ENCODE measurements around the gene SCN5A. TPM values are rescaled to one million over a fixed set of nuclear protein-coding genes. Genes with fewer than 3 reads are reported as not detected.

Gene SCN5A
- polyA plus RNA-seq, 1 donor (not counting 4 experiments of a cell fraction or from before 2014, with no cell fraction given), result 0.26 TPM

DNA sequence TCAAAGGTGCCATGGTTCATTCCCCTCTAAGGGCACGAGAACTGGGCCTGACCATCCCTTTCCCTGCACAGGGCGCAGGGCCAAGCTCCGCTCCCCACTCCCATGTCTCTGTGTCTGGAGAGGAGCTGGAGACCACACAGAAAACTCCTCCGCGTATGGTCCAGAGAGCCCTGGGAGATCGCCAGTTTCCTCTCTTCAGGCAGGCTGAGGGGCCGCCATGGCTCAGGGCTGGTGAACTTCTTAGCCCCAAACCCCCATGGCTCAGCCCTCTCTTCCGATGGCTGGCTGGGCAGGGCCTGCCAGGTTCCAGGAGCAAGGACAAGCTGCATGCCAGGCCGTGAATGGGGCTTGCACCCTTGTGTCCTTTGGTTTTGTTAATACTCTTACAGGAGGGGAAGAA lies 100.4 kb downstream of the SCN5A start:
- no peak for DNase-seq (ENCODE audit: low read depth, low spot score)
- FAIRE-seq, result no peak
- Histone ChIP-seq H3K4me1 (ENCODE audit: control insufficient read depth, extremely low read depth, insufficient read depth, low read length) (no peaks in the 10 kb centered on the region), H3K9me1 (ENCODE audit: control insufficient read depth, extremely low read depth, insufficient read depth, low read length) (no peaks in the 10 kb centered on the region), H3K9ac (ENCODE audit: control insufficient read depth, extremely low read depth, insufficient read depth, low read length) (no peak overlapping the region), H3K9me3 (ENCODE audit: control insufficient read depth, low read depth, low read length) (no peaks in the 10 kb centered on the region), H3K27ac (ENCODE audit: control insufficient read depth, insufficient read depth, low read length) (no peak overlapping the region), H3K4me2 (ENCODE audit: control insufficient read depth, extremely low read depth, insufficient read depth, low read depth, low read length) (no peak overlapping the region), H3K36me3 (ENCODE audit: control insufficient read depth in 2 of 2, extremely low read depth in 1 of 2, insufficient read depth in 2 of 2, low read length in 2 of 2) (no peaks in the 10 kb centered on the region), H4K20me1 (ENCODE audit: control insufficient read depth, extremely low read depth, insufficient read depth, low read length) (no peaks in the 10 kb centered on the region), H2AFZ (ENCODE audit: control insufficient read depth, low read length) (no peak overlapping the region), H3K27me3 (ENCODE audit: control insufficient read depth, extremely low read depth, insufficient read depth, low read length) (no peaks in the 10 kb centered on the region), H3K79me2 (ENCODE audit: control insufficient read depth, insufficient read depth, low read length) (no peaks in the 10 kb centered on the region), H3K4me3 (ENCODE audit: control insufficient read depth in 2 of 3, extremely low read depth in 1 of 3, insufficient read depth in 2 of 3, low read depth in 1 of 3, low read length in 3 of 3) (no peak overlapping the region)
- TF ChIP-seq EZH2 (IDR thresholded peaks at IDR 0.05; ENCODE audit: low read length), result no peak
- TF ChIP-seq, protein P1, sequence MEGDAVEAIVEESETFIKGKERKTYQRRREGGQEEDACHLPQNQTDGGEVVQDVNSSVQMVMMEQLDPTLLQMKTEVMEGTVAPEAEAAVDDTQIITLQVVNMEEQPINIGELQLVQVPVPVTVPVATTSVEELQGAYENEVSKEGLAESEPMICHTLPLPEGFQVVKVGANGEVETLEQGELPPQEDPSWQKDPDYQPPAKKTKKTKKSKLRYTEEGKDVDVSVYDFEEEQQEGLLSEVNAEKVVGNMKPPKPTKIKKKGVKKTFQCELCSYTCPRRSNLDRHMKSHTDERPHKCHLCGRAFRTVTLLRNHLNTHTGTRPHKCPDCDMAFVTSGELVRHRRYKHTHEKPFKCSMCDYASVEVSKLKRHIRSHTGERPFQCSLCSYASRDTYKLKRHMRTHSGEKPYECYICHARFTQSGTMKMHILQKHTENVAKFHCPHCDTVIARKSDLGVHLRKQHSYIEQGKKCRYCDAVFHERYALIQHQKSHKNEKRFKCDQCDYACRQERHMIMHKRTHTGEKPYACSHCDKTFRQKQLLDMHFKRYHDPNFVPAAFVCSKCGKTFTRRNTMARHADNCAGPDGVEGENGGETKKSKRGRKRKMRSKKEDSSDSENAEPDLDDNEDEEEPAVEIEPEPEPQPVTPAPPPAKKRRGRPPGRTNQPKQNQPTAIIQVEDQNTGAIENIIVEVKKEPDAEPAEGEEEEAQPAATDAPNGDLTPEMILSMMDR (optimal IDR thresholded peaks at IDR 0.05 in 1 of 3, IDR thresholded peaks at IDR 0.05 in 1 of 3, conservative IDR thresholded peaks at IDR 0.05 in 1 of 3; ENCODE audit: extremely low read depth in 1 of 3, insufficient read depth in 2 of 3, low read length in 3 of 3), result no peak
- dilution Hi-C loops (cut with MboI; ENCODE audit: extremely low pct_ligation_motif_present, low sequenced_read_pairs), result no loop called here

DNA sequence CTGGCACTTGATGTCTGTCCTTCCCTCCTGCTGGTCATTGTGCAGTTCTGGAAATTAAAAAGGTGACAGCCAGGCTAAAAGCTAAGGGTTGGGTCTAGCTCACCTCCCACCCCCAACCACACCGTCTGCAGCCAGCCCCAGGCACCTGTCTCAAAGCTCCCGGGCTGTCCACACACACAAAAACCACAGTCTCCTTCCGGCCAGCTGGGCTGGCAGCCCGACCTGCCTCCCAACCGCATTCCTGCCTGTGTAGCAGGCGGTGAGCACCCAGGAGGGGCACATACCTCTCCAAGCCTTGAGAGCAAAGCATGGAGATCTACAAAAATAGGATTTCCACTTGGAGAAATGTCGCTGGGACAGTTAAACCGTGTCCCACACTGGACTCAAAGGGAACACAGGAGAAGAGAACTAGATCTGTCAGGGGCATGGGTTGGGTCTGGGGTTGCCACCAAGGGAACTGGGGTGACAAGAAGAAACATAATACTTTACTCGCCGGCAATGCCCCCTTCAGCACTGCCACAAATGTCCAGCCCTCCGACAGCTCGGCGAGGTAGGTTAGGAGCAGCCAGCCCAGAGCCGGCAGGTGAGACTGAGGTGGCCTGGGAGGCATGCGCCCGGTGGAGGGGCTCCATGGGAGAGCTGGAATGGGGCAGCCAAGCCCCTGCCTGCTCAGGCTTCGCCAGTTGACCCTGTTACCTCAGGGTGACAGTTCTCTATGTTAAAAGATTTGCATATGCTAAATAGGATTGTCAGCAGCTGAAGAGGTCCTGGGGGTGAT lies 101.1 kb downstream of the SCN5A start:
- dilution Hi-C loops (cut with MboI; ENCODE audit: extremely low pct_ligation_motif_present, low sequenced_read_pairs), result no loop called here
- no peaks in the 10 kb centered on the region for H3K79me2 ChIP-seq (ENCODE audit: control insufficient read depth, insufficient read depth, low read length)

More for the DNA sequence above, 101.1 kb downstream of the SCN5A start:
- no peak overlapping the region for H3K4me2 ChIP-seq (ENCODE audit: control insufficient read depth, extremely low read depth, insufficient read depth, low read depth, low read length)
- no peak overlapping the region for H2AFZ ChIP-seq (ENCODE audit: control insufficient read depth, low read length)
- no peaks in the 10 kb centered on the region for H3K9me1 ChIP-seq (ENCODE audit: control insufficient read depth, extremely low read depth, insufficient read depth, low read length)
- H3K9ac ChIP-seq (ENCODE audit: control insufficient read depth, extremely low read depth, insufficient read depth, low read length), result no peak overlapping the region
- no peaks in the 10 kb centered on the region for H3K4me1 ChIP-seq (ENCODE audit: control insufficient read depth, extremely low read depth, insufficient read depth, low read length)
- no peaks in the 10 kb centered on the region for H3K27me3 ChIP-seq (ENCODE audit: control insufficient read depth, extremely low read depth, insufficient read depth, low read length)
- DNase-seq (ENCODE audit: low read depth, low spot score) (no peak), FAIRE-seq (no peak)
- no peaks in the 10 kb centered on the region for H3K9me3 ChIP-seq (ENCODE audit: control insufficient read depth, low read depth, low read length)
- H4K20me1 ChIP-seq (ENCODE audit: control insufficient read depth, extremely low read depth, insufficient read depth, low read length), result no peaks in the 10 kb centered on the region
- no peak for TF ChIP-seq EZH2 (IDR thresholded peaks at IDR 0.05; ENCODE audit: low read length)
- TF ChIP-seq, protein P1 (optimal IDR thresholded peaks at IDR 0.05 in 1 of 3, IDR thresholded peaks at IDR 0.05 in 1 of 3, conservative IDR thresholded peaks at IDR 0.05 in 1 of 3; ENCODE audit: extremely low read depth in 1 of 3, insufficient read depth in 2 of 3, low read length in 3 of 3), result no peak
- H3K4me3 ChIP-seq (ENCODE audit: control insufficient read depth in 2 of 3, extremely low read depth in 1 of 3, insufficient read depth in 2 of 3, low read depth in 1 of 3, low read length in 3 of 3), result no peak overlapping the region
- no peaks in the 10 kb centered on the region for H3K36me3 ChIP-seq (ENCODE audit: control insufficient read depth in 2 of 2, extremely low read depth in 1 of 2, insufficient read depth in 2 of 2, low read length in 2 of 2)
- H3K27ac ChIP-seq (ENCODE audit: control insufficient read depth, insufficient read depth, low read length), result no peak overlapping the region
